GM18951 (cell line): ENCODE results near the gene GRB14.
"Not testable (repeated sequence)": the region's sequence is repeated elsewhere in the genome, so short reads cannot be mapped to it uniquely, and the experiment has no call there.

Experiments
- POLR2A ChIP-seq: IDR thresholded peaks from 4 replicates; pipeline ENCODE4 v1.6.1; 2011; ENCODE audit warnings: mild to moderate bottlenecking; ENCODE audit not compliant: insufficient read length, insufficient read depth; ENCODE audit errors: extremely low read depth
- in situ Hi-C: fragments of 300-500 bp; cut with MboI; formaldehyde crosslinking; loops from one replicate; pipeline ENCODE4 v1.12.0; 2022; ENCODE audit warnings: low sequenced_read_pairs, mixed read lengths, inconsistent platforms; ENCODE audit not compliant: unreplicated experiment

The GRB14 gene

DNA sequence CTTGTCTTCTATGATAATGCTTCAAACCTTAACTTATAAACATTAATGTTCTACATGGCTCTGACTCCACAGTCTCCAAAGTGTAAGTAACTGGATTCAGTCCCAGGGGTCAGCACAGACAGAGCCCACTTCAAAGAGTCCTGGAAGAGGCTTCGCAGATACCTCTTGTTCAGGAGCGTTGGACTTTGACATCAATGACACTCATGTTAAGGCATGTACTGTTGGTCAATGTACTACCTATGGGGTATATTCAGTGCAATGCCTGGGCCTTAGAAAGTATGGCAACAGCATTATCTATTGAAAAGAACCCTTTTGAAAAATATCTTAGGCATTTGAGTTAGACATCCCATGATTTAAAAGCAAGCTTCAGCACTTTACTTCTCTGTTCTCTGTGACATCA lies 143.1 kb downstream of the GRB14 start:
- TF ChIP-seq POLR2A, result no peak
- in situ Hi-C loops, result no loop called here

DNA sequence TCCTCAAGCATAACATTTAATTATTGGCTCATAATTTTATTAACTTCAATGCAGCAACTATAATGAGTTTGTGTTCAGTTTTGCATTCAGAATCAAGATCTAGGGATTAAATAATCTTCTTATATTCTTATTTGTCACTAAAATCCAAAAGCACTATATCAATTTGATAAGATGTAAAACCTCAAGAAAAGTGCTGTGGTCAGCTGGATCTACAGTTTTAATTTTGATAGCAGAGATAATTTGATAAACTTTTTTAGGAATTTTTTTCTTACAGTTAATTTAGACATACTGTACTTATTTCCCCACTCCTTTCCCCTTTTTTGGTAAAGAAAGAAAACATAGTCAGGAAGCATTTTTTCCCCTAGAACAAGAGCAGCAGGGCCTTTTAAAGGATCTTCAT lies 146.4 kb downstream of the GRB14 start:
- in situ Hi-C loops, result no loop called here
- no peak for TF ChIP-seq POLR2A

DNA sequence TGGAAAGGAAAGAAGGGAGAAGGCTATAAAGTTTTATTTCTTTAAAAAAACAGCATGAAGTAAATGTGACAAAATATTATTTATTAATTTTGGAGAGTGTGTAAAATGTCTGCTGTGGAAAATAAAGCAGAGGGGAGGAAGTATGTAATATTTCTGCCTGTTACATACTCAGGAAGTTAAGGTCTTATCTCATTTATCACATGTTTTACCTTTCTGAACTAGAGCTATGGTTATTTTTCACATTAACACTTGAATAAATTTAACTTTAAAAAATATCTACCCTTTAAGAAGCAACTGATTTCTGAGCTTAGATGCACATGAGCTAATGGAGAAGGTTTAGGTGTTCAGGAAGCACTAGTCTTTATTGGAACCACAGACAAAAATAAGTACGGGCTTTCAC lies 148.3 kb downstream of the GRB14 start:
- TF ChIP-seq POLR2A, result no peak
- in situ Hi-C loops, result no loop called here

DNA sequence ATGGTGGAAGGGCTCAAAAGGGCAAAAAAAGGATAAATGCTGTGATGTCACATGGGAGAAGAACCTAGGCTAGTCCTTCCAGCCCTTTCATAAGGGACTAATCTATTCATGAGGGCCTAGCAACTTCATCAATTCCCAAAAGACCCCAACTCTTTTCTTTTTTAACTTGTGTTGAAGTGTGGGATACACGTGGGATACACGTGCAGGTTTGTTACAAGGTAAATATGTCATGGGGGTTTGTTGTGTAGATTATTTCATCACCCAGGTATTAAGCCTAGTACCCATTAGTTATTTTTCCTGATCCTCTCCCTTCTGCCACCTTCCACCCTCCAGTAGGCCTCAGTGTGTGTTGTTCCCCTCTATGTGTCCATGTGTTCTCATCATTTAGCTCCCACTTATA lies 156.2 kb downstream of the GRB14 start:
- in situ Hi-C loops, result not testable (repeated sequence)

GRCh38 chr2:164464376-164464775 lies 156.9 kb downstream of the GRB14 start:
- in situ Hi-C loops, result no loop called here
- no peak for TF ChIP-seq POLR2A

GRCh38 chr2:164458792-164459191 lies 162.5 kb downstream of the GRB14 start:
- in situ Hi-C loops, result no loop called here
- no peak for TF ChIP-seq POLR2A

DNA sequence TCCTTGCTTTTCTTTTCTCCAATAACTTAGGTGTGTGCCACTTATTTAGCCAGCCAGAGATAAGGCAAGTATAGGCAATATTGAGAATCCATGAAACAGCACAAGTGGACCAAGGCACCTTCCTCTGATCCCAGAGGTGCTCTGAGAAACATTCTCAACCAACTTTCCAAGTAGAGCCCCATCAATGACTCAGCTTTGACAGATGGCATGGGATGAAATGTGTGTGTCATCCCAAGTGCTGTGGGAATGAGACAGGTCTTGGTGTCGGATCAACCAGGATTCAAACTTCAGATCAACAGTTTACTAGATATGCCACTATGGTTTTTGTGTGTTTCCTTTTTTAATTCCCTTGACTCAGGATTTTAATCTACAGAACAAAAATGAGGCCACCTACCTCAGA lies 164.0 kb downstream of the GRB14 start:
- TF ChIP-seq POLR2A, result no peak
- in situ Hi-C loops, result no loop called here

DNA sequence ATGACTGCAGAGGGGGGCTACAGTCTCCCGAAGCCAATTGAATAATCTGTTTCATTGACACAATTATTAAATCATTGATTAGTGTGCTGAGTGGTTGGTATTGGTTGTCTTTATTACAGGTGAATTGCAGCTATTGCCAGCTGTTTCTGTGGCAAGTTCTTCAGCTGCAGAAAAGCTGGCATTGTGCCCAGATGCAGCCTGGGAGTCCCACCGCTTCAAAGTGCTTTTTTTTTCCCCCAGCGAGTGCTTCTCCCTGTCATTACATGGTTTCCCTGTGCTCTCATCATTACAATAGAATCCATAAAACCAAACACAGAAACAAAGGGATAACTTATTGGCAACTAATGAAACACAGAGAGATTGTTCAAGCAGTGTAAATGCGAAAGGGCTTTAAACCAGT lies 164.7 kb downstream of the GRB14 start:
- in situ Hi-C loops, result no loop called here

DNA sequence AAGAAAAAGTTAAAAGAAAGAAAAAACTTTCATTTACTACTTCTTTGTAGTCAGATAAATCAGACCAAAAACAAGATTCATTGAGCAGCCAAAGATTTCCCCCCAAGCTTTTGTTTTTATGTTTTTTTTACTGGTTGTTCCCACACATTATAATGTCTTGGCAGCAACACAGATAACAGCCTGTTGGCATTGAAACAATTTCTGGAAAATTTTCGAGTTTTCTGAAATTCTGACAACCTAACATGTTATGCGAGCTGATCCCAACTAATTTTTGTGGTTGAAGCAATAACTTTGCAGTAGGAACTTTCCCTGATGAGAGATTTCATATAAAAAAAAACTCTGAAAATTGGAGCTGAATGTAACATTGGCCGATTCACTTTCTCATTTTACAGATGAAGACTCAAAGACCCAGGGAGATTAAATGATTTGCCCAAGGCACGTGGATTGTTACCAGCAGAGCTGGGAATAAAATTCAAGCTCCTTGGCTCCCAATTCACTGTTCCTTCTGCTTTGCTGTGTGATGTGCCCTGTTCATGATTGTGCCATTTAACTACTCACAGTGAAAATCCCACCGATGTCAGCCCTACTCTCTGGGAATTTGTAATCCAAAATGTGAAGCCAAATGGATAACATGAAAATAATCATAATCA lies 167.5 kb downstream of the GRB14 start:
- no peak for TF ChIP-seq POLR2A
- in situ Hi-C loops, result no loop called here

More for the DNA sequence above, 164.7 kb downstream of the GRB14 start:
- no peak for TF ChIP-seq POLR2A

DNA sequence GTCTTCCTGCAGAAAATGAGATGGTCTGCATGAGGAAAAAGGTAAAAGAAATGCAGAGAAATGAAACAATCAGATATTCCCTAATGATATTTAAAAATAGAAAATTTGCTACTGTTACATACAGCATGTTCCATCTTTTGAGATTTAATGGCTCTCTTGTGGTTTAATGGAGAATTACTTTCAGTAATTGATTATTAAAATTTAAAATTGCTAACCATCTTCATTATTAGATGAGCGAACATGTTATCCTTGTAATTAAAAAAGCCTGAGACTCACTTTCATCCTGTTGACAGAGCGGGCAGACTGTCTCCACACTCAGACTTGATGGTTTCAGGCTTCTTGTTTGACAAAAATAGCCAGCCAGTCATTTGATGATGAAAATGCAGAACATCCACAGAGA lies 171.0 kb downstream of the GRB14 start:
- TF ChIP-seq POLR2A, result no peak
- in situ Hi-C loops, result no loop called here

GRCh38 chr2:164449706-164450105 lies 171.6 kb downstream of the GRB14 start:
- no peak for TF ChIP-seq POLR2A
- in situ Hi-C loops, result no loop called here

GRCh38 chr2:164447660-164448059 lies 173.6 kb downstream of the GRB14 start:
- in situ Hi-C loops, result no loop called here
- no peak for TF ChIP-seq POLR2A
